Vagina (tissue), 2 donors: ENCODE measurements around the gene DNM3.

Experiments used
- POLR2A ChIP-seq, 2 donors: fragments of 450-650 bp; IDR thresholded peaks; one replicate each; pipeline ENCODE4 v1.6.1; 2017; ENCODE audit warnings: antibody characterized with exemption in 2 of 2, mild to moderate bottlenecking in 2 of 2, moderate library complexity in 2 of 2
- POLR2AphosphoS5 ChIP-seq, 2 donors: sonication (generic); formaldehyde crosslinking; IDR thresholded peaks; one replicate each; pipeline ENCODE4 v1.9.0; 2017; ENCODE audit warnings: antibody characterized with exemption in 2 of 2, mild to moderate bottlenecking in 2 of 2, low read depth in 1 of 2; ENCODE audit not compliant: insufficient read depth in 1 of 2
- TF ChIP-seq, protein P1 (sequence below), 3 experiments: fragments of 450-650 bp in 2 of 3; fragments of 200-600 bp in 1 of 3; sonication (generic) in 1 of 3; IDR thresholded peaks; one replicate each; pipeline ENCODE4 v1.5.1; 2017 to 2019; ENCODE audit warnings: antibody characterized with exemption in 3 of 3, mild to moderate bottlenecking in 2 of 3, moderate library complexity in 2 of 3

DNA sequence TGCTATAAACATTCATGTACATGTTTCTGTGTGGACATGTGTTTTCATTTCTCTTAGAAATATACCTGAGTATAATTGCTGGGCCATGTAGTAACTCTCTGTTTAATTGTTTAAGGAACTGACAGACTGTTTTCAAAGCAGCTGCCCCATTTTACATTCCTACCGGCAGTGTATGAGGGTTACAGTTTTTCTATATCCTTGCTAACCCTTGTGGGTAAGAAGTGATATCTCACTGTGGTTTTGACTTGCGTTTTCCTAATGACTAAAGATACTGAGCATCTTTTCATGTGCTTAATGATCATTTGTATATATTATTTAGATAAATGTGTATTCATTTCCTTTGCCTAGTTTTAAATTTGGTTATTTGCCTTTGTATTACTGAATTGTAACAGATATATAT, 81.7 kb downstream of the DNM3 start:
- TF ChIP-seq, protein P1, sequence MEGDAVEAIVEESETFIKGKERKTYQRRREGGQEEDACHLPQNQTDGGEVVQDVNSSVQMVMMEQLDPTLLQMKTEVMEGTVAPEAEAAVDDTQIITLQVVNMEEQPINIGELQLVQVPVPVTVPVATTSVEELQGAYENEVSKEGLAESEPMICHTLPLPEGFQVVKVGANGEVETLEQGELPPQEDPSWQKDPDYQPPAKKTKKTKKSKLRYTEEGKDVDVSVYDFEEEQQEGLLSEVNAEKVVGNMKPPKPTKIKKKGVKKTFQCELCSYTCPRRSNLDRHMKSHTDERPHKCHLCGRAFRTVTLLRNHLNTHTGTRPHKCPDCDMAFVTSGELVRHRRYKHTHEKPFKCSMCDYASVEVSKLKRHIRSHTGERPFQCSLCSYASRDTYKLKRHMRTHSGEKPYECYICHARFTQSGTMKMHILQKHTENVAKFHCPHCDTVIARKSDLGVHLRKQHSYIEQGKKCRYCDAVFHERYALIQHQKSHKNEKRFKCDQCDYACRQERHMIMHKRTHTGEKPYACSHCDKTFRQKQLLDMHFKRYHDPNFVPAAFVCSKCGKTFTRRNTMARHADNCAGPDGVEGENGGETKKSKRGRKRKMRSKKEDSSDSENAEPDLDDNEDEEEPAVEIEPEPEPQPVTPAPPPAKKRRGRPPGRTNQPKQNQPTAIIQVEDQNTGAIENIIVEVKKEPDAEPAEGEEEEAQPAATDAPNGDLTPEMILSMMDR (IDR thresholded peaks at IDR 0.05), result no peak
- TF ChIP-seq POLR2A (IDR thresholded peaks at IDR 0.05) (no peak), POLR2AphosphoS5 (IDR thresholded peaks at IDR 0.05; ENCODE audit: insufficient read depth in 1 of 2, low read depth in 1 of 2) (no peak)
